ENCODE data around the gene KRT84. TPM values are rescaled to one million over a fixed set of nuclear protein-coding genes. Genes with fewer than 3 reads are reported as not detected.
"Not testable (repeated sequence)": the region's sequence is repeated elsewhere in the genome, so short reads cannot be mapped to it uniquely, and the experiment has no call there.

The KRT84 gene
- total RNA-seq, 1 donor = not detected

- no peak for DNase-seq (ENCODE audit: low read depth in 2 of 3, low spot score in 2 of 3)
These were observed 26.4 kb upstream of the KRT84 start for GRCh38 chr12:52411815-52412214.

DNA sequence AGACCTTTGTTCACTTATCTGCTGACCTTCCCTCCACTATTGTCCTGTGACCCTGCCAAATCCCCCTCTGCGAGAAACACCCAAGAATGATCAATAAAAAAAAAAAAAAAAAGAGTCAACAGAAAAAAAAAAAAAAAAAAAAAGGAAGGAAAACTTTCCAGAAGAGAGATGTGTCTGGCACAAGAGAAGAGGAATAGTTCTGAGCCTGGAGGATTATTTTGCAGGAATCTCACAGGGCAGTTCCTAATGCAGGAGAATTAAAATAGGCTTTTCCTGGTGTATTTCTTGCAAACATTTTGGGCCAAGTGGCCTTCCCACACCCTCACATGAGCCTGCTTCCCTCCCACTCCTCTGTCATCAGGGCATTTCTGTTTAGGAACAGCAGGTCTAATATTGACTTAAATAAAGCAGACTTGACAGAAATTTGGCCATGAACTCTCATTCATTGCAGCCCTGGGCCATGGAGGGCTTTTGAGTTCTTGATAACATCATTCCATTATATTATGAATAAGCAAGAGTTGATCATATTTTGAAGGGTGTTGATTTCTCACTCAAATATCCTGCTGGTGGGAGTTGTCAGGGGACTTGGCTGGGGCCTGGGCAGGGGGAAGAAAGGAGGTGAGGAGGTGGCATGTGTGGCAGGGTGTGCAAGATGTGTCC, 25.3 kb upstream of the KRT84 start:
- DNase-seq (ENCODE audit: low read depth in 2 of 3, low spot score in 2 of 3) = not testable (repeated sequence)

- no peak for DNase-seq (ENCODE audit: low read depth in 2 of 3, low spot score in 2 of 3)
These were observed 22.5 kb upstream of the KRT84 start for GRCh38 chr12:52407918-52408317.

GRCh38 chr12:52405922-52406385, 20.5 kb upstream of the KRT84 start, which contains the start of gene KRT82:
Gene KRT82 (minus strand): TSS chr12:52406335. CDS start chr12:52406277, 58 bp downstream.
- DNase-seq (ENCODE audit: low read depth in 2 of 3, low spot score in 2 of 3) = no peak

DNA sequence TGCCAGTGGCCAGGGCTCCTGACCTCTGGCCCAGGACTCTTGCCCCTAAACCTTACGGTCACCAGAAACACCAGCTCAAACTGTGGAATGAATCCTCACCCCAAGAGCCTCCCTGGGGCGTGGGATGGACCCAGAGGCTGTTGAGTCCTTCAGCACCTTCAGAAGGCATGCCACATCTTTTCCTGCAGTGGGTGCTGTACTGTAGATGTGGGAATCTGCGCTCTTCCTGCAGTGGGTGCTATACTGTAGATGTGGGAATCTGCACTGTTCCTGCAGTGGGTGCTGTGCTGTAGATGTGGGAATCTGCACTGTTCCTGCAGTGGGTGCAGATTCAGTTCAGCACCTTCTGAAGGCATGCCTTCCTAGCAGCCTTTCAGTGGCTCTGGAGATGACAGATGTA, 19.5 kb upstream of the KRT84 start:
- no peak for DNase-seq (ENCODE audit: low read depth in 2 of 3, low spot score in 2 of 3)

GRCh38 chr12:52403561-52403960, 18.1 kb upstream of the KRT84 start:
- DNase-seq (ENCODE audit: low read depth in 2 of 3, low spot score in 2 of 3) = no peak

DNA sequence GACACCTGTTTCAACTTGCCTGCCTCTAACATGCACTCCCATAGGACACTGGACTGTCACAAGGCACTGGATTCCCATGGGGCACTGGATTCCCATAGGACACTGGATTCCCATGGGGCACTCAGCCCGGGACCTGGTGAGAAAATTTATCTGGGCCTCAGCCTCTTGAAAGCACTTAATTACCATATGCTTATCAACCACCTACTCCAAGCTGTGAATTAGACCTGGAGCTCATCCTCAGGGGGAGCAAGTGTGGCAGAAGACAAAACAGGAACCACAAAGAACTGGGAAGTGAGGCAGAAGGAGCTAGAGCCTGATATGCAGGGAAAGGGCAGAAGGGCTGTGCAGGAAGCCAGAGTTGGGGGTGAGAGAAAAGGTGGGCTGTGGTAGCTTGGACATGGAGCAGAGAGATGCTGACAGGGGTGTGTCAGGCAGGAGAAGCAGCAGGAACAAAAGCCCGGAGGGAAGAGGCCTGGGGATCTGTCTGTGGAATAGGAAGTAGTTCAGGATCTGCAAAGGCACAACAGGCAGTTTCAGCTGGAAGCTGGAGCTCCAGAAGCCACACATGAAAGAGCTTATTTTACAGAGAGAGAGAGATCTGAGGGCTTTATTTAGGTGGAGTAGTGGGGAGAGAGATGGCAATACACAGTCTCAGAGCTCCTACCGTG, 17.6 kb upstream of the KRT84 start:
- no peak for DNase-seq (ENCODE audit: low read depth in 2 of 3, low spot score in 2 of 3)

- DNase-seq (ENCODE audit: low read depth in 2 of 3, low spot score in 2 of 3) = no peak
These were observed 16.9 kb upstream of the KRT84 start for GRCh38 chr12:52402377-52402776.

DNA sequence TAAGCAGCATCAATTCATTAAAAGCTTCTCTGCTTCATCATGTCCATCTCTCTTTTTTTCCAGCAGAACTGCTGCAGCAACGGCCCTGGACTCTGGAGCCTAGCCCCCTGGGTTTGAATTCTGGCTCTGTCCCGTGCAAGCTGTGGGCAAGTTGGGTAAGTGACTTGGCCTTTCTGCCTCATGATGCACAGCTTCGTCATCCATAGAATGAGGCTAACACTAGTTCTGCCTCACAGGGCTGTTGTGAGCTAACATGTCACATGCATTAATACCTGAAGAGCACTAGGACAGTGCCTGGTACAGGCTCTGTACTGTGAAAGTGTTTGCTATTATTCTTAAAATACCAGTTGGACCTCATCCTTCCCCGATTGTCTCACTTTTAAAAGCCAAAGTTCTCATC, 16.5 kb upstream of the KRT84 start:
- no peak for DNase-seq (ENCODE audit: low read depth in 2 of 3, low spot score in 2 of 3)

DNA sequence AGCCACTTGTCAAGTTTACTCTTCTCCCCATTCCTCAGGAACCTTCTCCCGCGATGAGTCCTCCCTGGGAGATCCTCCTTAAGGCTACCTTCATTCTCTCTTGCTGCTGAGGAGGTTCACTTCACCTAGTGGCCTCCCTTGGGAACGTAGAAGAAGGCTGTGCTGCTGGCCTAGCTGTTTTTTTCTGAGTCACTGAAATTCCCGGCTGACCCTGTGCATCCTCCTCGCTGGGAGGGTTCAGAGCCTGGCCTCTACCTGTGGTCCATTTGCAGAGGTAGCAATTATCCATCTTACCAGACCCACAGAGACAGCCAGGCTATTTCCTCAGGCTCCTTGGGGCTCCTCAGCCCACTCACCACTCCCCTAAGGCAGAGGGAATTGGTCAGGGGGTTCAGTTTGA, 16.1 kb upstream of the KRT84 start:
- DNase-seq (ENCODE audit: low read depth in 2 of 3, low spot score in 2 of 3) = no peak

GRCh38 chr12:52400906-52401305, 15.5 kb upstream of the KRT84 start:
- no peak for DNase-seq (ENCODE audit: low read depth in 2 of 3, low spot score in 2 of 3)

DNA sequence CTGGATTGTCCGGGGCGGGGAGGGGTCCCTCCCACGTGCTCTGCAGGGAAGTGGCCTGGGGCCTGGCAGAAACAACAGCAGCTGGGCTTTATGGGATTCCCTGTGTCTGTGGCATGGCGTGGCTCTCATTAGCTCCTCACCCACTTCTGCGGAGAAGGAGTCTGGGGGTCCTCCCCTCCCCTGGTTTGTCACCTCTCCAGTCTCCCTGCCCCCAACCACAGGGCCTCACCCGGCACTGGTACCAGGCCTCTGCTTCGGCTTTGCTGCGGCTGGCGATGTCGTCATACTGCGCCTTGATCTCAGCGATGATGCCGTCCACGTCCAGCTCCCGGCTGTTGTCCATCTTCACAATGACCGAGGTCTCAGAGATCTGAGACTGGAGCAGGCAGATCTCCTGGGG, 14.3 kb upstream of the KRT84 start:
- no peak for DNase-seq (ENCODE audit: low read depth in 2 of 3, low spot score in 2 of 3)

DNA sequence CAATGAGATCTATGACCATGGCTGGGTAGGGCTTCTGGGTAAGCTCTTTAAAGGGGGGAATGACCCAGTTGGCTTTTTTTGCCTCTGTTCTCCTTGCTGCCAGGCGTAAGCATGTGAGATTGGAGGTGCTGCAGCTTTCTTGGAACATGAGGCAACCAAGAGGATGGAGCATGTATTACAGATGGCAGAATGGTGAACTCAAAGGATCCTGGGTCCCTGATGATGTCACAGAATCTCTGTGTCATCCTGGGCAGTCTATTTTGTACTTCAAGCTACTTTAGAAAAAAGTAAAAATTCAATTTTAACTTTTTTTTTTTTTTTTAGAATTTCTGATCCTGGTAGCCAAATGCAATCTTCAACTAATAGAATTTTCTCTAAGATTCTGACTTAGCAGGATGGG, 12.7 kb upstream of the KRT84 start:
- DNase-seq (ENCODE audit: low read depth in 2 of 3, low spot score in 2 of 3) = no peak

GRCh38 chr12:52396656-52397055, 11.2 kb upstream of the KRT84 start:
- no peak for DNase-seq (ENCODE audit: low read depth in 2 of 3, low spot score in 2 of 3)

GRCh38 chr12:52395761-52396434, 10.4 kb upstream of the KRT84 start:
- no peak for DNase-seq (ENCODE audit: low read depth in 2 of 3, low spot score in 2 of 3)

GRCh38 chr12:52394836-52395405, 9.5 kb upstream of the KRT84 start:
- no peak for DNase-seq (ENCODE audit: low read depth in 2 of 3, low spot score in 2 of 3)

GRCh38 chr12:52392465-52393007, 7.1 kb upstream of the KRT84 start:
- no peak for DNase-seq (ENCODE audit: low read depth in 2 of 3, low spot score in 2 of 3)

- no peak for DNase-seq (ENCODE audit: low read depth in 2 of 3, low spot score in 2 of 3)
These were observed 6.2 kb upstream of the KRT84 start for GRCh38 chr12:52391618-52392002.

- peak in 1 of 3 donors; percentile 26 for DNase-seq (ENCODE audit: low read depth in 2 of 3, low spot score in 2 of 3)
These were observed 5.5 kb upstream of the KRT84 start for GRCh38 chr12:52390739-52391617.

Data from hematopoietic multipotent progenitor cell (in vitro differentiated cells).